Epithelial cell of proximal tubule (primary cell): ENCODE data around the gene CRYBA4. TPM values are rescaled to one million over a fixed set of nuclear protein-coding genes. Genes with fewer than 3 reads are reported as not detected.

Source experiments
- DNase-seq: peaks from one replicate; pipeline ENCODE4 v3.0.0-alpha.2; 2011; ENCODE audit warnings: low read depth
- H3K4me3 ChIP-seq: 2 replicates; pipeline ENCODE4 v1.5.1; 2011; ENCODE audit warnings: low read depth, mild to moderate bottlenecking, low read length
- total RNA-seq: library from RNA; depleted of rRNA; stranded (reverse); fragments of >200 nt; gene quantifications from 2 replicates; pipeline ENCODE4 v1.2.3, GENCODE V29; 2015
- TF ChIP-seq, protein P1 (sequence below): conservative IDR thresholded peaks from 2 replicates; pipeline ENCODE4 v1.5.1; 2012; ENCODE audit warnings: low read depth, mild to moderate bottlenecking, low read length

The CRYBA4 gene
- total RNA-seq, 1 donor from 2014 or later, result not detected

DNA sequence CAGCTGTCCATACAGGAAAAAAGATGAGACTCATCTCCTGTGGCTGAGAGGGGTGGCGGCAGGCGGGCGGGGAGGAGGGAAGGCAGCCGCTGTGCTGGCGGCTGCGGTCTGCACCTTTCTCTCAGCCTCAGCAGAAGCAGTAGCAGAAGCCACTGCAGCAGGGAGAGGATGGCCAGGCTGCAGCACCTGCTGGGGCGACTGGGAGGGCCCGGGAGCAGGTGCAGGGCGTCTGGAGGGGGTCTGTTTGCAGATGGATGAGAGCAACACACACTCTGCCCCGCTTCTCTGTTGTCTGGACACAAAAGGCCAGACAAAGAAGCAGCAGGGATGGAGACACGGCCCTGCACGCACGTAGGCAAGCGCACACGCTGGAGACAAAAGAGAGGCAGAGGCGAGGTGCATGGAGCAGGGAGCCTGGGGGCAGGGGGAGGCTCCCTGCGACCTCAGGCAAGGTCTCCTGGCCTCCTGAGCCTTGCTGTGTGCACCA, 26.3 kb downstream of the CRYBA4 start:
- TF ChIP-seq, protein P1, sequence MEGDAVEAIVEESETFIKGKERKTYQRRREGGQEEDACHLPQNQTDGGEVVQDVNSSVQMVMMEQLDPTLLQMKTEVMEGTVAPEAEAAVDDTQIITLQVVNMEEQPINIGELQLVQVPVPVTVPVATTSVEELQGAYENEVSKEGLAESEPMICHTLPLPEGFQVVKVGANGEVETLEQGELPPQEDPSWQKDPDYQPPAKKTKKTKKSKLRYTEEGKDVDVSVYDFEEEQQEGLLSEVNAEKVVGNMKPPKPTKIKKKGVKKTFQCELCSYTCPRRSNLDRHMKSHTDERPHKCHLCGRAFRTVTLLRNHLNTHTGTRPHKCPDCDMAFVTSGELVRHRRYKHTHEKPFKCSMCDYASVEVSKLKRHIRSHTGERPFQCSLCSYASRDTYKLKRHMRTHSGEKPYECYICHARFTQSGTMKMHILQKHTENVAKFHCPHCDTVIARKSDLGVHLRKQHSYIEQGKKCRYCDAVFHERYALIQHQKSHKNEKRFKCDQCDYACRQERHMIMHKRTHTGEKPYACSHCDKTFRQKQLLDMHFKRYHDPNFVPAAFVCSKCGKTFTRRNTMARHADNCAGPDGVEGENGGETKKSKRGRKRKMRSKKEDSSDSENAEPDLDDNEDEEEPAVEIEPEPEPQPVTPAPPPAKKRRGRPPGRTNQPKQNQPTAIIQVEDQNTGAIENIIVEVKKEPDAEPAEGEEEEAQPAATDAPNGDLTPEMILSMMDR, result no peak
- no peak overlapping the region for H3K4me3 ChIP-seq
- no peak for DNase-seq

DNA sequence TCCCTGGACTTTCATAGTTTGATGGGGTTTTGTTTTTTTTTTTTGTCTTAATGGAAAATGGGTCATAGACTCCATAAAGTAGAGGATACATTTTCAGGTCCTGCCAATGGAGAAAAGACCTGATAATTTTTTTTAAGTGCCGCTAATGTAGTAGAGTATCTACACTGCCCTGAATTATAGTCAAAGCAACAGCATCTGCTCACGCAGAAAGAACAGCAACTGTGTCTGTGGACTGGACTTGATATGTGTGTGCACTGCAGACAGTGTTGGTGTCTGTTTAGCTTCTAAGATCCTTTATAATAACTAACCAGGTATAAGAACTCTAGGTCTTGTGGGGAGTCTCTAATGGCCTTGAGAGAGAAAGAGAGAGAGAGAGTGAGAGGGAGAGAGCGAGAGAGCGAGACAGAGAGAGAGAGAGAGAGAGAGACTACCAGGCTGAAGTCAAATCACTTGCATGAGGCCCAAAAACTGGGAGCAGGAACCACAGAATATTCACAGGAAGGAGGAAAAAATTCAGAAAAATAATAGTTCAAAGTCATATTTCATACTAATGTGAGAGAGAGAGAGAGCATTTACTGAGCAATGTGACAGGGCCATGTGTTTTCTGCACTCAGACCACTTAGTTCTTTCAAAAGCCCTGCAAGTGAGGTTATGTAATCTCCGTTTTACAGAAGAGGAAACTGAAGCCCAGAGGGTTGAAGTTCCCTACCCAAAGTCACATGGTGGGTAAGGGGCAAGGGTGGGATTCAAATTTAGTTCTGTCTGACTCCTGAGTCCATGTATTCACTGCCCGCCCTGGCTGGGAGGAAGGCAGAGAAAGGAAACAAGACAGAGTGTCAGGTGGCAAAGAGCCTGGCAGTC, 27.0 kb downstream of the CRYBA4 start:
- H3K4me3 ChIP-seq, result no peak overlapping the region
- no peak for DNase-seq
- TF ChIP-seq, protein P1, result no peak

DNA sequence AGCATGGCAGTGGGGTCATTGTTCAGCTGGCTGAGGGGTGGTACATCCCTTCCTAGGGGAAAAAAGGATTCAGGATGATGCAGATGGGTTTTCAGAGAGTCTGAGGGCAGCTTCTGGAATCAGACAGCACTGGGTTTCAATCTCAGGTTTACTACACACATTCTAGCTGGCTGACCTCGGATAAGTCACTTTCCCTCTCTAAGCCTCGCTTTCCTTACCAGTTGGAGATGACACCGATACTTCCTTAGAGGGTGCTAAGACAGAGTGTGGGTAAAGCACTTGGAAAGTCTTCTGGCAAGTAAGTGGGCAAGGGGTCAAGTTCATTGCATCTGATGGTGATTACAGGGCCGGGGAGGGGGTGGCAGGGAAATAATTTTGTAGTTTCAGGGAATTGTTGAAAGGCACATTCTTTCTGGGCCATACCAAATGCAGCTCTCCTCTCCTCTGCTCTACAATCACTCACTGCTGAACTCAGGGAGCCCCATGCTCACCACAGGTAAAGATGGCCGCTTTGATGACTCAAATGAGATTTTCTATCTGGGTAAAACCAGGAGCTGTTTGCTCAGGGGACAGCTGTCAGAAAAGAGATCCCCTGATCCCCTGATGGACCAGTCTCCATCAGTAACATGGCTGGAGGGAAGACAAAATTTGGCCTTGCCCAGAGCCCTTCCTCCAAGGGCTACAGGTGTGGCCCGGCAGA, 29.1 kb downstream of the CRYBA4 start:
- TF ChIP-seq, protein P1, result no peak
- no peak for DNase-seq
- H3K4me3 ChIP-seq, result no peak overlapping the region

DNA sequence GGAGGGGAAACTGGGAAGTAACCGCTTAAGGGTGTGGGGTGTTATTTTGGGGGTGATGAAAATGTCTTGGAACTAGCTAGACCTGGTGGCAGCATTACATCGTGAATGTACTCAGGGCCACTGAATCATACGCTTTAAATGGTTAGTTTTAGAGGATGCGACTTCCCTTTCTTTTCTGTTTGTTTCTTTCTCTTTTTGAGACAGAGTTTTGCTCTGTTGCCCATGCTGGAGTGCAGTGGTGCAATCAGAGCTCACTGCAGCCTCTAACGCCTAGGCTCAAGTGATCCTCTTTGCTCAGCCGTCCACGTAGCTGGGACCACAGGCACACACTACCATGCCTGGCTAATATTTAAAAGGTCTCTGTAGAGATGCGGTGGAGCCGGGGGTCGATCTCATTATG, 30.1 kb downstream of the CRYBA4 start:
- TF ChIP-seq, protein P1, result no peak
- H3K4me3 ChIP-seq, result no peak overlapping the region
- DNase-seq, result no peak

DNA sequence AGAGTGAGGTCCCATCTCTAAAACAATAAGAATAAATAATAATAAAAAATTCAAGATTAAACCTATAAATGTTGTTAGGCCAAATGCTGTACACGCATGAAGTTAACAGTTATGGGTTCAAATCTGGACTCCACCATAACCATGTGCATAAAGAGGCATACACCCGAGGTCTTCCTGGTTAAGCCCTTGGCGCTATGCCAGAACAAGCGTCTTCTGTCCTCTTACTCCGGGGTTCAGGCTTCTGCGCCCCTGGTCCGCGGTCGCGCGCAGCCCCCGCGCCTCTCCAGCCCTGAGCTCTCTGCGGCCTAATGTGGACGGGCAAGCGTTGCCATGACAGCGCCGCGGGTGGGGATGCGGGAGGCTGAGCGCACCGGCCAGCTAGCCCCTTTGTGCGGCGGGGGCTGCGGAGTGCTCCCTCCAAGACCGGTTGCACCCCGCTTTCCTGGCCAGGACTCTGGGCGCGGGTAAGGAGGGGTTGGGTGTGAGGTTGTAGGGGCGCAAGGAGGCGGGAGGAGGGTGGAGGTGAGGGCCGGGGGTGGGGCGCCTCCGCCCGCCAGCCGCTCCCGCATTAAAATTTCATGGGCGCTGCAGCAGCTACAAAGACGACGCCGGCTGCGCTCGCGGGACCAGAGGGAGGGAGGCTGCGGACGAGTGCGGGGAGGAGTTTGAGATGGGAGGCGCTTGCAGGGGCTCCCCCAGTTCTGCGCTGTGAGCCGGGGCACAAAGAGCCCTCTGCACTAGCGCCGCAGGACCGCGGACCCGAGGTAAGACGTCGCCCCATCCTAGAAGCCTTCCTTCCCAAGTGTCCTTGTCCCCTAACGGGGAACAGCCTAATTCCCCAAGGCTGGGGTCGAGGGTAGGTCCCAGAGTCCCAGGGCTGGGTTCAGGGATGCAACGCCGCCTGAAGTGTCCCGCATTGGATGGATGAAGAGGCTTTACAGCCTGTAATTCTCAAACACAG, 35.4 kb downstream of the CRYBA4 start, which contains the start of gene MIAT:
MIAT (plus strand) TSS at position 698 of the 961 bp plus-strand sequence.
- peak within 1 kb of the TSS; percentile 36 for H3K4me3 ChIP-seq
- no peak for DNase-seq
- TF ChIP-seq, protein P1, result no peak

DNA sequence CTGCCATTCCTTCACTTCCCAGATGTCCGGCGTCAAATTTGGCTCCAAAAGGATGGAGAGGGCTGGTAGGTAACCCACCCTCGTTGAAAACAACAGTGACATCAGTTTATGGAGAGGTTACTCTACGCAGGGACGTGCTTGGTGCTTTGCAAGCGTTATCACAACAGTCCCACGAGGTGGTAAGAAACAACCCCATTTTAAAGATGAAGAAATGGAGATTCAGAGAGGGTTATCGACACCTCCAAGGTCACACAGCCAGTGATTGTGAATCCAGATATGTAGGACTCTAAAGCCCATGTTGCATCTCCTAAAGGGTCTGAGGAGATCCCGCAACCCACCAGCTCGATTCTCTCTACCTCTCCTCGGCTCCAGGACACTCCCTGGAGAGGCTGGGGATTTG, 36.4 kb downstream of the CRYBA4 start:
- TF ChIP-seq, protein P1, result no peak
- peak overlapping the region; percentile 36 for H3K4me3 ChIP-seq
- DNase-seq, result no peak
